SK-N-SH (cell line): Measurements from ENCODE around the gene LIAS.

Experiments used
- CTCF ChIP-seq: fragments of 200-600 bp; sonication (generic); IDR thresholded peaks from 2 replicates; pipeline ENCODE4 v1.6.1; 2017; ENCODE audit warnings: antibody characterized with exemption, mild to moderate bottlenecking, moderate library complexity
- JUND ChIP-seq: IDR thresholded peaks from 2 replicates; pipeline ENCODE4 v1.4.0; 2012
- MAX ChIP-seq: IDR thresholded peaks from 2 replicates; pipeline ENCODE4 v1.4.0; 2012; ENCODE audit warnings: low read depth
- POLR2AphosphoS5 ChIP-seq: IDR thresholded peaks from 2 replicates; pipeline ENCODE4 v1.6.1; 2012; ENCODE audit warnings: low read depth, low read length
- RAD21 ChIP-seq: IDR thresholded peaks from 2 replicates; pipeline ENCODE4 v1.6.1; 2012; ENCODE audit warnings: mild to moderate bottlenecking, low read length
- RFX5 ChIP-seq: IDR thresholded peaks from 2 replicates; pipeline ENCODE4 v1.6.1; 2012; ENCODE audit warnings: mild to moderate bottlenecking, improper control_type of control experiment, low read length

GRCh38 chr4:39455486-39455885 is 3.4 kb upstream of the LIAS start:
- TF ChIP-seq RFX5 (no peak), CTCF (no peak), JUND (no peak), POLR2AphosphoS5 (no peak), RAD21 (no peak), MAX (no peak)
